Activated CD4-positive, alpha-beta T cell treated with anti-CD3 and anti-CD28 coated beads, Interleukin-2, amount 50 U/mL, for 16 hours (primary cell): Measurements from ENCODE around the gene ITGAE.
"Not testable (repeated sequence)": the region's sequence is repeated elsewhere in the genome, so short reads cannot be mapped to it uniquely, and the experiment has no call there.

Experiments used
- DNase-seq: peaks from one replicate; pipeline ENCODE4 v3.0.0-alpha.2; 2020

The ITGAE gene

GRCh38 chr17:3761036-3761917, 39.7 kb downstream of the ITGAE start:
- DNase-seq: no peak

DNA sequence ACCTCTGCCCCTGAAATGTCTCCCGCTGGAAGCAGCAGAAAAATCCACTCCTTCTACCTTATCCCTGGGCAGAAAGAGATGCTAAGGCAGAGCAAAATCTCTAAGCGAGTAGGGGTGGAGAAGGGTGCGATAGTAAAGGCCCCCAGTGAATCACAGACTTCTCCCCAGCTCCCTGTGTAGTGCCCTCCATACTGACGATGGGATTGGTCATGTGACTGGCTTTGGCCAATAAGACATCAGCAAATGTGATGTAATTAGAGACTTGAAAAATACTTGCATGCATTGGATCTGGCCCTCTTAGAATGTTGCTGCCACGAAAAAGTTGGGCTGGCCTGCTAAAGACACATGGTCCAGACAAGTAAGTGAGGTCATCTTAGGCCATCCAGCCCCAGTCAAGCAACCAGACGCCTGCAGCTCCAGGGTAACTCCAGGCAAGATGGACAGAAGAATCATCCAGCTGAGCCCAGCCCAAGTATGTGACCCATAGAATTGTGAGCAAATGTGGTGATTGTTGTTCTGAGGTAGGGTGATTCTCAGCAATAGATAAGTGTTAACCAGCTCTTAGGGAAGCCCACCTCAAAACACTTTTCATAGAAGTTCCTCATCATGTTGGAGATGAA, 41.3 kb downstream of the ITGAE start:
- DNase-seq: no peak

- DNase-seq: no peak
These were observed 45.5 kb downstream of the ITGAE start for GRCh38 chr17:3755335-3756030.

DNA sequence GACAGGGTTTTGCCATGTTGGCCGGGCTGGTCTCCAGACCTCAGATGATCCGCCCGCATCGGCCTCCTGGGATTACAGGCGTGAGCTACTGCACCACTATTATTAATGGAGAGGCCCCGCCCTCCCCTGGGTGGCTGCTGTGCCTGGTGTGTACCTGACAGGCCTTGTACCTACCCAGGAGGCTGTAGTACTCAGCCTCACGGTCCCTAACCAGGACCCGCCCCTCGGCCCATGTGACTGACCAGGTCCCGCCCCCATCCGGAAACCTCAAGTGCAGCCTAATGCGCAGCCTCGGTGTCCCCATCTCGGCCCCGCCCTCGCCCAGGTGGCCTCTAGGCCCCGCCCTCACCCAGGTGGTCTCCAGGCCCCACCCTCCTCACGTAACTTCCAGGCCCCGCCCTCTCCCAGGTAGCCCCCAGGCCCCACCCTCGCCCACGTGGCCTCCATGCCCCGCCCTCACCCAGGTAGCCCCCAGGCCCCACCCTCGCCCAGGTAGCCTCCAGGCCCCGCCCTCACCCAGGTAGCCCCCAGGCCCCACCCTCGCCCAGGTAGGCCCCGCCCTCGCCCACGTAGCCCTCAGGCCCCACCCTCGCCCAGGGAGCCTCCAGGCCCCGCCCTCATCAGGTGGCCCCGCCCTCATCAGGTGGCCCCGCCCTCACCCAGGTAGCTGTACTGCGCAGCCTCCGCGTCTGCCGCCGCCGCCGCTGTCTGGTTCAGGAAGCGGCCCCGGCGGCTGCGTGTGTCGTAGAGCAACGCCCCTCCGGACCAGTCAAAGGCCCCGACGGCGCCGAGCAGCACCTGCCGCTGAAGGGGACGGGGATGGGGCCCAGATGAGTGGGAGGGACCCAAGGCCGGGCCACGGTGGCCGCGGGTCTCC, 46.3 kb downstream of the ITGAE start:
- peak; percentile 64 for DNase-seq

DNA sequence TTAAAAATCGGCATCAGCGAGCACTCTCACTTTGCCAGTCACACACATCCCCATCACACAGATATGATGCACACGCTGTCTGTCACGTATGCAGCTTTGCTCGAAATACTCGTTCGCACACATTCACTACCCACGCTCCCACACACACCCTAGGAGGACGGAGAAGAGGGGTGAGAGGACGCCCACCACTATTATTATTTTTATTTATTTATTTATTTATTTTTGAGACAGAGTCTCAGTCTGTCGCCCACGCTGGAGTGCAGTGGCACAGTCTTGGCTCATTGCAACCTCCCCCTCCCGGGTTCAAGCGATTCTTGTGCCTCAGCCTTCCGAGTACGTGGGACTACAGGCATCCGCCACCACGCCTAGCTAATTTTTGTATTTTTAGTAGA, 46.9 kb downstream of the ITGAE start:
- DNase-seq: no peak

DNA sequence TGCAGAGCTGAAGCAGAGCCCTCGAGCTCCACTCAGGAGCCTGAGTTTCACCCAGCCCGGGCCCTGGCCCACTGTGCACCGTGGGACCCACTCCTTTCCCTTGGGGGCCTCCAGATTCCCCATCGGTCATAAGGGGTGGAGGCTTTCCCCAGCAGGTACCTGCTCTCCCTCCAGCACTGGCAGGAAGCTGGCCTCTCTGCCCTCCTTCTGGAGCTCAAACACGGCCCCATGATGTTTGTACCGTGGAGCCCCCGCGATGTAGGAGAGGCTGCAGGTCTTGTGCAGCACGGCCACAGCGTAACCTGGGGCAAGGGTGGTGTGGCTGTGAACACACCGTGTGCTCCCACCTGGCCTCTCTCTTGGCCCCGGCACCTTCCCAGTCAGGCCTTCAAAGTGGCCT, 47.4 kb downstream of the ITGAE start:
- DNase-seq: no peak

DNA sequence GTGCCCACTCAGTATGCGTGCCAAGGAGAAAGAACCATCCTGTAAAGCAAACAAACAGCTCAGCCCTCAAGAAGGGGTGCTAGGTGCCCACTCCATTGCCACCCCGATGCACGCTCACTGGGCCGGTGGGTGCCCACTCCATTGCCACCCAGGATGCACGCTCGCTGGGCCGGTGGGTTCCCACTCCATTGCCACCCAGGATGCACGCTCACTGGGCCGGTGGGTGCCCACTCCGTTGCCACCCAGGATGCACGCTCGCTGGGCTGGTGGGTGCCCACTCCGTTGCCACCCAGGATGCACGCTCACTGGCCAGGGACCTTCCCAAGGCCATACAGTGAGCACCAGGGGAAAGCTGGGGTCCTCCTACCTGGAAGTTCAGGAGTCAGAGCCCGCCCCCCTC, 49.2 kb downstream of the ITGAE start:
- DNase-seq: no peak

GRCh38 chr17:3750926-3751325, 50.1 kb downstream of the ITGAE start:
- peak; percentile 60 for DNase-seq

DNA sequence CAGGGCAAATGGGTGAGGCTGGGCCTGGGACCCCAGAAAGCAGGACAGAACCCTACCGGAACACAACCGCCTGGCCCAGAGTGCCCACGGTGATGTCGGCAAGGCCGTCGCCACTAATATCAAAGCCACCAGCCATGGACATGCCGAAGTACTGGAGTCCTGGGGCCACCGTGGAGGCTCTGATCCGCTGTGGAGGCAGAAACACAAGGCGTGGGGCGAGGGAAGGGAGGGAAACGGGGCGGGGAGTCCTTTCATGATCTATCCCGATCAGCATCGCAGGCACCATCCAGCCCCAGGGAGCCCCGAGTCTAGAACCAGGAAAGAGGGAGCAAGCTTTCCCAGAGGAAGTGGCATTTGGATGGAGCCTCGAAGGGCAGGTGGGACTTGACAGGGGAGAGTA, 50.7 kb downstream of the ITGAE start:
- no peak for DNase-seq

DNA sequence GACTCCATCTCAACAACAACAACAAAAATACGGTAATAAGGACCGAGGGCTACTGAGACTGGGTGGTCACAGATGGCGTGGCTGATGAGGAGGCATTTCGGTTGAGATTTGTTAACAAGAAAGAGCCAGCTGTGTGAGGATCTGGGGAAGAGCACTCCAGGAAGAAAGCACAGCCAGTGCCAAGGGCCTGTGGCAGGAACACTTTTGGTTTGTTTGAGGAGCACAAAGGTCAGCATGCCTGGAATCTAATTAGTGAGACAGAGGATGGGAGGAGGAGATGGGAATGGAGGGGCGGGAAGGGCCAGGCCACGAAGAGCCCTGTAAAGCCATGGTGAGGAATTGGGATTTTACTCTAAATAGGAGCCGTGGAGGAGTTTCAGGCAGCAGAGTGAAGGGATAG, 52.4 kb downstream of the ITGAE start:
- no peak for DNase-seq

DNA sequence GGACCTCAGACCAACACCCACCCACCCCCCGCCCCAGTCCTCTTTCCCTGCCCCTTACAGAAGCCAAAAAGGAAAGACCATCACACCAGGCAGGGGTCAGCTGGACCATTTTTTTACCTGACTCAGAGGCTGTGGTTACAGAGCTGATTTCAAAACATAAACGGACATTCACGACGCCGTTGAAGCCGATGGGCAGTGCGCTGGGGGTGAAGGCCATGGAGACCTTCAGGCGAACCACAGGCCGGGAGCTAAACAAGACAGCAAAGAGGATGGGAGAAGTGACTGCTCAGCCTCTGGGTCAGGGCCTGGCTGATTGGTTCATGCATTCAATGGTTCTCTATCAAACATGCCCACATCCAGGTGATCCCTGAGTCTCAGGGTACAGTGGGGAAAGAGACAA, 53.2 kb downstream of the ITGAE start:
- no peak for DNase-seq

DNA sequence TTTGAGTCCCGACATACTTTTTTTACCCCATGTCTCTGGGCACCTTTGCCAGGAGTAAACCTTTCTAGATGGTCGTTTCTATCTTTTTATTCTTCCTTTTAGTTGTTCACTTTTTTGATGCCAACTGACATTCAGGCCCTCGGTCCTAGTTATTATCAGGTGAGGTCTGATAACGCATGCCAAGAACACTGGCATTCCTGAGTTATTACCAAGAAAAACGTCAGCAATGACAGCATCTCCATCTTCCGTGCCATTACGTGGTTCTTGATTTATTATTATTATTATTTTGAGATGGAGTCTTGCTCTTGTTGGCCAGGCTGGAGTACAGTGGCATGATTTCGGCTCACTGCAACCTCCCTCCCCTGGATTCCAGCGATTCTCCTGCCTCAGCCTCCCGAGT, 55.9 kb downstream of the ITGAE start:
- DNase-seq: no peak

GRCh38 chr17:3744014-3744413, 57.0 kb downstream of the ITGAE start:
- no peak for DNase-seq

GRCh38 chr17:3740611-3741073, 60.3 kb downstream of the ITGAE start:
- DNase-seq: peak; percentile 66

GRCh38 chr17:3739422-3740124, 61.4 kb downstream of the ITGAE start:
- no peak for DNase-seq

GRCh38 chr17:3738562-3739295, 62.3 kb downstream of the ITGAE start:
- peak; percentile 79 for DNase-seq

DNA sequence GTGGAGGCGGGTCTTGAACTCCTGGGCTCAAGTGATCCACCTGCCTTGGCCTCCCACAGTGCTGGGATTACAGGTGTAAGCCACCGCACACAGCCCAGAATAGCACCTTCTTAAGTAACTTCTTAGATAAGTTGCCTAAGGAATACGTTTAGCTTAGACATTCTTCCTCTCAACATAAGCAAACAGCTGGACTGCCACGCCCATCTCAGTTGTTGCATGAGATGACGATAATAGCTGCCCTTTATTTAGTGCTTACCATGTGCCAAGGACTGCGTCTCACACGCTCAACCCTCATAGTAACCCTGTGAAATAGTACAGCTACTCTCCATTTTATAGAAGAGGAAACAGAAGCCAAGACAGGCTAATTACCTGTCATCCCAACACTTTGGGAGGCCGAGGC, 65.5 kb downstream of the ITGAE start:
- no peak for DNase-seq

GRCh38 chr17:3734911-3735276, 66.1 kb downstream of the ITGAE start:
- not testable (repeated sequence) for DNase-seq

- no peak for DNase-seq
These were observed 68.8 kb downstream of the ITGAE start for GRCh38 chr17:3732210-3732621.

GRCh38 chr17:3730881-3731429, 70.0 kb downstream of the ITGAE start:
- DNase-seq: no peak

DNA sequence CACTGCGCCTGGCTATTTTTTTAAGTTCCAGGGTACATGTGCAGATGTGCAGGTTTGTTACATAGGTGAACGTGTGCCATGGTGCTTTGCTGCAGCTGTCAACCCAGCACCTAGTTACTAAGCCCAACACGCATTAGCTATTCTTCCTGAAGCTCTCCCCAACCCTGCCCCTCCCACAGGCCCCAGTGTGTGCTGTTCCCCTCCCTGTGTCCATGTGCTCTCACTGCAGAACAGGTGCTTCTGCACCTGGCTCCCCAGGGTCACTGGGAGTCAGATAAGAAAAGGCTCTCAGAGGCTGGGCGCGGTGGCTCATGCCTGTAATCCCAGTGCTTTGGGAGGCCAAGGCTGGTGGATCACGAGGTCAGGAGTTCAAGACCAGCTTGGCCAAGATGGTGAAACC, 71.1 kb downstream of the ITGAE start:
- DNase-seq: no peak
